HG02759 (cell line): ENCODE measurements around the gene IFIT5.
"Not testable (repeated sequence)": the region's sequence is repeated elsewhere in the genome, so short reads cannot be mapped to it uniquely, and the experiment has no call there.

Experiments used
- ATAC-seq: cut with Tn5 transposase; IDR thresholded peaks from one replicate; pipeline ENCODE4 v1.9.1; 2021; ENCODE audit warnings: mild to moderate bottlenecking, moderate library complexity; ENCODE audit not compliant: unreplicated experiment

IFIT5 gene

DNA sequence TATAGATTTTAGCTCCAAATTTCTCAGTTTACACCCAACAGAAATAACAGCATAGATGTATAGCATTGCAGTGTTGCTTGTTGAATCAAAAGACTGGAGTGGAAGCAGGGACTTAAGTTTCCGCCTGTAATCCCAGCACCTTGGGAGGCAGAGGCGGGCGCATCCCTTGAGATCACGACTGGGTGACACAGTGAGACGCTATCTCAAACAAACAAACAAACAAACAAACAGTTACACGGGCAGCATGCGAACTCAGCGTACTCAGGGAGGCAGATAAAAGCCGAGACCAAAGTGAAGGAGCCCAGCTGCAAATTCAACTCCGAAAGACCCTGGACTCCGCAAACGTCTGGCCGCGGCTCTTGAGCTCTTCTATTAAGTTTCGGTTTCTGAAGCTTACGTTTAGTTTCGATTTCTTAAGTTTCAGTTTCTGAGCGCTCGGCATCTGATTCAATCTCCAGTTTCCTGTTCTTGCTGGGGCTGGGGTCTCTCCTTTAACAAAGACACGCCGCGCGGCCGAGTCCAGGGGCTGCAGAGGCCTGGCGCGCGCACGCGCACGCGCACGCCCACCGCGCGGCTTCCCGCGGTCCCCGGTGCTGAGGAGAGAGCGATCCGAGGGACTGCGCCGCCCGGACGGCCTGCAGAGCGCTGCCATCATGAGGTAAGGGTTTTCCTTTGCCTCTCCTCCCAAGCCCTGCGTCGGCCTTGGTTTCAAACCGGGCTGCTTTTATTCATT lies at the start of gene IFIT5:
Gene IFIT5 (plus strand): TSS at position 423 of the 733 bp plus-strand sequence. CDS start 231 bp downstream, at position 654.
- peak; percentile 77 for ATAC-seq

DNA sequence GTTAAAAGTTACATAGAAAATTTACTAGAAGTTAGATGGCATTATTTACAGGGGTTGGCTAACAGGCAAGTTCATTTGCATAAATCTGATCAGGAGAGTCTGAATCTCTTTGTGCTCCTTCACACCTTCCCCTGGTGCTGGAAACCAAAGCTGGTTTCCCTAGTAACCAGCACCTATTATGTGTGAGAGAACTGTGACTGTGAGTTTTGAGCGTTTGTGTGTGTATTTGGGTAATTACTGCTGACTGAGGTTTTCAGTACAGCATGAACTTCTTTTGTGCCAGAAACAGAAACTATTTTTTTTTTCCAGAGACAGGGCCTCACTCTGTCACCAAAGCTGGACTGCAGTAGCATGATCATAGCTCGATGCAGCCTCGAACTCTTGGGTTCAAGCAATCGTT lies 46.8 kb upstream of the IFIT5 start:
- peak; percentile 75 for ATAC-seq

- ATAC-seq = no peak
Observed at GRCh38 chr10:89368129-89368528, 46.2 kb upstream of the IFIT5 start.

- ATAC-seq = no peak
Observed at GRCh38 chr10:89369156-89370105, 44.9 kb upstream of the IFIT5 start.

DNA sequence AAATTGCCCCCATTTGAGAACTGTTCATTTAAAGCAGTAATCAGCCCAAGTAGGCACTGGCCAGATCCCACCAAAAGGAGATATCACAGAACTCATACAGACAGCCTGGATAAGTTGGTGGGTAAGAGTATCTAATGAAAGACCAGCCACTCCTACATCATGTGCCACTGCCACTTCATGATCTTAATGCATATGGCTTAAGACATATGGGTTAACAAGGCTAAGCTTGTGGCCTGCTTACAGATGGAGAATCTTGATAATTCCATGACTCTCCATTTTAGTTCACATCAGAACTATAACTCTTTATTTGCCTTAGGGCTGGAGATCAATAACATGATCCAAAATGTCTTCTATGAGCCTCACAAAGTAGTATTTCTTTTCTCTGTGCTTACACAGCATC lies 43.3 kb upstream of the IFIT5 start:
- no peak for ATAC-seq

DNA sequence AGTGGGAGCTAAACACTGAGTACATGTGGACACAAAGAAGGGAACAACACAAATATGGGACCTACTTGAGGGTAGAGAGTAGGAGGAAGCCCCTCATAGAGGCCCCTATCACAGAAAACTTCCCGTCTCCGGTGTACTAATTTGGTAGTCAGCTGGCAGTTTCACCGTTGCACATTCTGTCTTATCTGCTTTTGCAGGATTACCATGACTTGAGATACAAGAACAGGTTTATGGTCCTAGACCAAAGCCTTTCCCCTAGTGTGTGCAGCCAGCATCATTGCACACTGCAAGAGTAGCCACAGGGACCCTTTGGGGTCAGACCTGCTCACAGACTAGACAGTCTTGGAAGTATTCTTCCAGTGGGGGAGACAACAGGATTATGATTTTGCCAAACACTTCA lies 42.4 kb upstream of the IFIT5 start:
- ATAC-seq = no peak

DNA sequence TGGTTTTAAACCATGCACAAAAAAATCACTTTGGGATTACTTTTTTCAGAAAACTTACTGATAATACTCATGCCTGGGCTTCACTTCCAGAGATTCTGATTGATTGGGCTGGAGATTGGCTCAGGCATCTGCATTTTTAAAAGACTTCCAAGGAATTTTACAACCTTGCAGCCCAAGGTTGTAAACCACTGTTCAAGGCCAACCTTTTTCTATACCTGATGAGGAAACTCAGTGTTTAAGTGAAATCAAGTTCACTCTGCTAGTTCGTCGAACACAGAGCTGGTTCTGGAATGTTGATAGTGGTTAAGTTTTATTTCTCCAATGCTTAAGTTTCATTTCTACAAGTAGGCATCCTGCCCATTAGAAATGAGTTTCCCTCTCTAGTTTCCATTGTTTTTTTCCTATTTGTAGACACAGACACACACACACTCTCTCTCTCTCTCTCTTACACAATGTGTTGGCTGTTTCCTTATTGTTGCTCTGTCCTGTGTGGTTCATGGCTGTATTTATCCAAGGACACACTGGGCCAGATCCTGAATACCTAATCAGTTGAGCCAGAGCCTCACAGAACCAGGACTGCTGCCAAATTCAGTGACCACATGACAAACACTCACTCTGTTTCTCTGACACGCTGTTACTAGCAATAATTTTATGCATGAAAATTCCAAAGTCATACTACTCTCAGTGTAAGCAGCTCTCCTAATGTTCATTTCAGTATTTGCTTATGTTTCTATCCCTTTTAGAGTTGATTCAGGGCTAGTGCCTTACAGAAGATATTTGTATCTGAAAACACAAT lies 40.3 kb upstream of the IFIT5 start:
- ATAC-seq = no peak

- ATAC-seq = no peak
Observed at GRCh38 chr10:89374713-89375141, 39.6 kb upstream of the IFIT5 start.

DNA sequence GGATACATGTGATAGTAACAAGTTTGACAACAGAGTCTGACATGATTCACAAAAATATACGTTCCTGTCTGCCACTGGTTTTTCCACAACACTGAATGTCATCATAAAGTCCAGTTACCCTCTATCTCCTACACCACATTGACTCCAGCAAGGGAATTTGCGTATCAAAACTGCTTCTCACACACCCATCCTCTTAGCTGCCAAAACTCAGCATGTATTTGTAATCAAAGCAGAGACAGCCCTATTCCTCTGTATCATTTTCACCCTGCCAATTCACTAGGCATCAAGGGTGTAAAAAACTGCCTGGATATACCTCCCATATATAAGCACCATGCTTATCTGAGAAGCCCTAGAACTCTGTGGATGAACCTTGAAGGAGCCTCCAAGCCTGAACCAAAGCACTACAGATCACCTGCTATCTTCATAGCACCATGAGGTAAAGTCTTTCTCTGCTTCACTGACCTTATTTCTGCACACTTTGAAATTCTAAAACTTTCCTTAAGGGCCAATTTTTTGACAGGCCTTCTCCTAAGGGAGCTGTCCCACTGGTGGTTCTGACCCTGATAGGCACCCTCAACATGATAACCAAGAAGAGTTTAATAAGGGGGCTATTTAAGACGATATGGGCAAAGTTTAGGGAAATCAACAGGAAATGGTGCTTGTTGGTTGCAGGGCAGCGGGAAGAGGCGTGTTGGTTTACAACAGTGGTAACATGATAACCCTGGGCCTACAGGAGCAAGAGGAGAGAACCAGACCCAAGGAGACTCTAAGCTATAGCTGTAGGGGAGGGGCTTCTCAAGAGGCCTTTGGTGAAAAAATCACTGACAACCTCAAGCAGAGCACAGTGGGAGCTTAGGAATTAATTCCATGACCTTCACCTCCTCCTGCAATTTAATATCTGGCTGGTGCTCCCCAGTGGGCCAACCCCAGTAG lies 36.4 kb upstream of the IFIT5 start, which contains the start of gene IFIT1B:
Gene IFIT1B (plus strand): TSS at position 352 of the 933 bp plus-strand sequence. CDS start 80 bp downstream, at position 432.
- ATAC-seq = no peak

- ATAC-seq = no peak
Observed at GRCh38 chr10:89379103-89379502, 35.3 kb upstream of the IFIT5 start.

- no peak for ATAC-seq
Observed at GRCh38 chr10:89382757-89383156, 31.6 kb upstream of the IFIT5 start.

DNA sequence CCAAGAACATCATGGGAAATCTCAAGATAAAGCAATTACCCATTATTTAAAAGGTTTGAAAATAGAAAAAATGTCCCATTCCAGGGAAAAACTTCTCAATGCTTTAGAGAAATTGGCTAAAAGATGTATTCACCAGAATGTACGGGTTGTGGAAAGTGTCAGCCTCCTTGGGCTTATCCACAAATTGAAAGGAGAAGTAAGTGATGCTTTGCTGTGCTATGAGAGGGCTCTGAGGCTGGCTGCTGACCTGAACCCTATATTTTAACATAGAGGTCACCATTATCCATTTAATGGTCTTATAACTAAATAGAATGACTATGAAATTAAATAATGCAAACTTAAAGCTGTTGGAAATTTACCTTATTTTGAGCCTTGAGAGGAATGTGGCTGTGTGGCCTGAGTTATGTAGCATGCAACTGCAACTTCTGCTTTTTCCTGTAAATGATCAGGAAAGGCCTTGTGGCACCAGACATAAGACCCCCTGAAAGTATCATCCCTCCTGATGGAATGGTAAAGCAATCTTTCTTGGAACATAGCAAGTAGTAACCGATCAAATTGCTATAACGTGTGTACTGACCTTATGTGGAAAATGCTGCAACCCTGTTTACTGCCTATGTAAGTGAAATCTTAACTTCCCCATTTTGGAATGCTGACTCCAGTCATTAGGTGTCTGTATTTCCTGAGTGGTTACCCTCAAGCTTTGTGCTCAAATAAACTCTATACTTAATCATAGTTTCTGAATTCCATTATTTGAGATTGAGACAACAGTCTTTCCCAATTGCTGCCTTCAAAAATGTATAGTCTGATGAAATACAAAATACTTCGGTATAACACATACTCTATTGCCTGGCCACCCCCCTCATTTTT lies 29.7 kb upstream of the IFIT5 start:
- no peak for ATAC-seq

DNA sequence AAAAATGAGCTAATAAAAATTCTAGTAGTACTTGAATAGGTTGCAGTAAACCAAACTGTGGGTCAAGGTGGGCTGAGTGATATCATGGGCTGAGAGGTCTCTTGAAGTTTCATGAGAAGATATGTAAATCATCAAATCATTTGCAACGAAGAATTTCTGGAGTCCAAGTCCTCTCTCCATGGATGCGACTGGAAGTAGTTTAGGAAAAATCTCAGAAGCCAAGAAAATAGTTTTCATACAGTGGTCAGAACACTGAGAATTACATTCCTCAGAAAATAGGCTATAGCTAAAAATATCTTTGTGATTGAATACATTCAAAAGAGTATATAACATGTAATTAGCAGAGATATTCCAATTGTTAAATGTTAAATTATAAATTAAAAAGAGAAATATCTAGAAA lies 25.6 kb upstream of the IFIT5 start:
- no peak for ATAC-seq

- no peak for ATAC-seq
Observed at GRCh38 chr10:89389254-89389653, 25.1 kb upstream of the IFIT5 start.

- no peak for ATAC-seq
Observed at GRCh38 chr10:89390476-89391225, 23.7 kb upstream of the IFIT5 start.

DNA sequence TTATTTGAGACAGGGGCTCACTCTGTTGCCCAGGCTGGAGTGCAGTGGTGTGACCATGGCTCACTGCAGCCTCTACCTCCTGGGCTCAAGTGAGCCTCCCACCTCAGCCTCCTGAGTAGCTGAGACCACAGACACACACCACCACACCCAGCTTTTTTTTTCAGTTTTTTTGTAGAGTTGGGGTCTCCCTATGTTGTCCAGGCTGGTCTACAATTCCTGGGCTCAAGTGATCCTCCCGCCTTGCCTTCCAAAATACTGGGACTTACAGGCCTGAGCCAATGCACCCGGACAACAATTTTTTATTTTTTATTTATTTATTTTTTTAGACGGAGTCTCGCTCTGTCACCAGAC lies 23.2 kb upstream of the IFIT5 start:
- ATAC-seq = not testable (repeated sequence)

DNA sequence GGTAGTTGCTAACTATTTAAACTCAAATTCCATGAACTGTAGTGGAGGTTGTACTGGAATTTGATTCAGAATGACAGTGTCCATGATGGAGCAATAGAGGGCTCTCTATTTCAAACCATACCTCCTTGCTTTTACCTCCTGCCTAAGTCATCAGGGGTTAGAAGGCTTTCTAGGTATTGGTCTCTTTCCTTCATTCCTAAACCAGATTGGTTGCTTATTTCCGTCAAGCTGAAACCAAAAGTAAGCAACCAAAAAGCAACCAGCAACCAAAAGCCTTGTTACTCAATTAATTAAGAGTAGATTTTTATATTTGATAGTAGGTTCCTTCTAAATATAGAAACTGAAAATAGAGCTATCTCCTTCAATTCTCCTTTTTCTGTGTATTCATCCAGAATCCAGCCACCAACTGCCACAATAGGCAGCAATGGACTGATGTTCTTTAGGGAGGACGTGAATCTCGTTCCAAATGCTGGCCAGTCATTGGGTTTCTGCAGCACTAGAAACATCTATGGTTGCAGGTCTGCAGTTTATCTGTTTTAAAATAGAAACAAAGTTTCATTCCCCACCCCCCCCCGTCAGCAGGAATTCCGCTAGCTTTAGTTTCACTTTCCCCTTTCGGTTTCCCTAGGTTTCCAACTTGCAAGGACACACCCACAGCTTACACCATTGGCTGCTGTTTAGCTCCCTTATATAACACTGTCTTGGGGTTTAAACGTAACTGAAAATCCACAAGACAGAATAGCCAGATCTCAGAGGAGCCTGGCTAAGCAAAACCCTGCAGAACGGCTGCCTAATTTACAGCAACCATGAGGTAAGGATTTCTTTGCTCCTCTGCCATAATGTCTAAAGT lies 22.2 kb upstream of the IFIT5 start, which contains the start of gene IFIT1:
Gene IFIT1 (plus strand): TSS at position 717 of the 850 bp plus-strand sequence. CDS start 90 bp downstream, at position 807.
- ATAC-seq = peak; percentile 88
